ENCODE measurements around the gene TNIK. TPM values are rescaled to one million over a fixed set of nuclear protein-coding genes. Genes with fewer than 3 reads are reported as not detected.

The TNIK gene
- 10 to 100 TPM; 28.6 to 43.8 TPM for total RNA-seq

DNA sequence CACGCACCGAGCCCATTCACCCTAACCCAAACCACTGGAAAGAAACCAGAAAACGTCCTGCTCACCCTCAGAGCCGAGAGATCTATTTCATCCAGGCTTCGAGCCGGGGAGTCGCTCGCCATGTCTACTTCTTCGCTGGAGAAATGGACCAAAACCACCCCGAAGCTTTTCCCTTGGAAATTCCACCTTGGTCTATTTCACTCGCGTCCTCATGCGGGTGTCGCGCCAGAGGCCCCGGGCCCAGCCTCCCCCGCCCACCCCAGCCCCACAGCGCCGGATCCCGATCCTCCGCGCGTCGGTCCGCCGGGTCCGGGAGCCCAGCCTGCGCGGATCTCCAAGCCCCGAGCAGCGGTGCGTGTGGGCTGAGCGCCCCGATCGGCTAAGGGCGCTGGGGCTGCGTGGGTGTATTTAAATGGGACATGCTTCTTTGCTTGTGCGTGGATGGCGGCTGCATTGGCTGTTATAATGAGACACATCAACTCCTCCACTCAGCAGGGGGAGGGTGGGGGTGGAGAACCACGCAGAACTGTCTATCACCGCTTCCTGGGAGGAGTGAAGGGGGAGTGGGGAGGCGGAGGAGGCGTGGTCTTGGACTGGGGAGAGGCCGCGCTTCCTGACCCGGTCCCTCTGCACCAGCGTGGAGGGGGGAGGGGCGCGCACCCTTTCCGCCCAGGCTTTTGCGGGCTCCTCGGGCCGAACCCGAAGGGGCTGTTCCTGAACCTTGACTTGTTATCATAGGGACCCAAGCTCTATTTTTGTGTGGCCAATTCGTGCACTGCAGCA is at the start of gene TNIK:
Gene TNIK (minus strand): TSS at position 464 of the 783 bp plus-strand sequence. CDS start 342 bp downstream, at position 122.
- Mint-ChIP-seq H3K27ac (peak within 1 kb of the TSS; percentile 84), H3K4me3 (peak within 1 kb of the TSS; percentile 99), H3K9me3 (no peaks in the 10 kb centered on the region), H3K36me3 (ENCODE audit: low read depth) (peaks cover 12% of the 10 kb centered on the region), H3K27me3 (no peaks in the 10 kb centered on the region), H3K4me1 (peaks cover 29% of the 10 kb centered on the region)
- ATAC-seq (replicated peaks) = peak; percentile 80

DNA sequence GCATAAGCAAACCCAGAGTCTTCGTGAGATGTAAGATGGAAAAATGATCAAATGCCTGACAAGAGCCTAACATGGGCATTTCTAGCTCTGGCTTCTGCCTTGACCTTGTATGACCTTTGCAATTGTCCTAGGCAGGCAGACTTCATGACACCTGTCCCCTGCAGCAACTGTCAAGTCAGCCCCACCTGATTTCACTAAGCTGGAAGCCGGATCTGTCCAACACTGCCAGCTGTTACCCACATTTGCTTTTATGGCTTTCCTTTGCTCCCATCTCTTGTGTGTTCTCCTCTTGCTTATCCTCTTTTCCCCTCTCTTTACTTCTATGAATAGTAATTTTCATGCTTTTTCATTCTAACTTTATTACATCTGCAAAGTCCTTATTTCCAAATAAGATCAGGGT is 48.5 kb upstream of the TNIK start:
- no peak for ATAC-seq (replicated peaks)

DNA sequence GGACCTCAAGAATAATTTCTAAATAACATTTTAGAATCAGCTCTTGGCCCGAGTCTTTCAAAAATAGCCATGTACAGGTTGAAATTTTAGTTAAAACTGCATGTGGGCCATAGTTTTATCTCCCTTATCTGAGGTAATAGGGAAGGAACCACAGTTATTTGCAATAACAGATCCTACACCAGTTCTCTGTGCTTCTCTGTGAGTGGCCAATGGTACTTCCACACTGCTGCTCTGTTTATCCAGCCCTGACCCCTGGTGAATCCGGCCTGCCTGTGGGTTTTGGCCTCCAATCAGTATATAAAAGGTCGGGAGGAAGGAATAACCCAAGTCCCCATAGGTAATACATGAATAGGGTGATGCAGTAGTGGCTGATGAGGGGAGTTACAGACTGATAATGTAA is 48.0 kb upstream of the TNIK start:
- Mint-ChIP-seq H3K27ac (no peak overlapping the region), H3K27me3 (no peaks in the 10 kb centered on the region), H3K9me3 (no peaks in the 10 kb centered on the region), H3K4me3 (no peak overlapping the region), H3K36me3 (ENCODE audit: low read depth) (no peaks in the 10 kb centered on the region), H3K4me1 (peaks cover 4% of the 10 kb centered on the region)
- ATAC-seq (replicated peaks) = no peak

More for the DNA sequence above, 48.5 kb upstream of the TNIK start:
- Mint-ChIP-seq H3K9me3 (no peaks in the 10 kb centered on the region), H3K27ac (no peak overlapping the region), H3K4me3 (no peak overlapping the region), H3K27me3 (no peaks in the 10 kb centered on the region), H3K4me1 (peaks cover 4% of the 10 kb centered on the region), H3K36me3 (ENCODE audit: low read depth) (no peaks in the 10 kb centered on the region)

DNA sequence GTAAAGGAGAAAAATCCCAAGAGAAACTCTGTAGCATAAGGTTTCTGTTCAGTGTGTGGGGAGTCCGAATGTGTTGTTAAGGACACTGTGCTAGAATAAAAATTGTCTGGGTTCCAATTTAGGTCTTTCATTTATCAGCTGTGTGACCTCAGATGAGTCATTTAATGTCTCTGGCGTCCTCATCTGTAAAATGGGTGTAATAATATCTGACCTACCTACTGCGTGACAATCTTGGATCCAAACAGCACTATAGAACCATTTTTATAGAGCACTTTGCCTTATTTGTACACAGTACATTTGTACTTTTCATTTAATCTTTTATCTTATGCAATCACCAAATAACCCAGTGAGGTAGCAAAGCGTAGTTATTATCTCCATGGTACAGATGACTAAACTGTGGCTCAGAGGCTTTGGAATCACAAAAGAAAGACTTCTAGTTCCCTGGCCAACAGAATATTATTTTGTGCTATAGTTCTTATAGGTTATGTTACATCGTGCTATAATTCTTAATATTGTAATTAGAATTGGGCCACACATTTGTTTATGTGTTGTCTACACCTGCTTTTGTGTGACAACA is 46.6 kb upstream of the TNIK start:
- no peaks in the 10 kb centered on the region for H3K27me3 Mint-ChIP-seq
- H3K27ac Mint-ChIP-seq = no peak overlapping the region
- no peak overlapping the region for H3K4me3 Mint-ChIP-seq
- peaks cover under 1% of the 10 kb centered on the region for H3K4me1 Mint-ChIP-seq
- no peaks in the 10 kb centered on the region for H3K9me3 Mint-ChIP-seq
- ATAC-seq (replicated peaks) = no peak
- H3K36me3 Mint-ChIP-seq (ENCODE audit: low read depth) = no peaks in the 10 kb centered on the region

DNA sequence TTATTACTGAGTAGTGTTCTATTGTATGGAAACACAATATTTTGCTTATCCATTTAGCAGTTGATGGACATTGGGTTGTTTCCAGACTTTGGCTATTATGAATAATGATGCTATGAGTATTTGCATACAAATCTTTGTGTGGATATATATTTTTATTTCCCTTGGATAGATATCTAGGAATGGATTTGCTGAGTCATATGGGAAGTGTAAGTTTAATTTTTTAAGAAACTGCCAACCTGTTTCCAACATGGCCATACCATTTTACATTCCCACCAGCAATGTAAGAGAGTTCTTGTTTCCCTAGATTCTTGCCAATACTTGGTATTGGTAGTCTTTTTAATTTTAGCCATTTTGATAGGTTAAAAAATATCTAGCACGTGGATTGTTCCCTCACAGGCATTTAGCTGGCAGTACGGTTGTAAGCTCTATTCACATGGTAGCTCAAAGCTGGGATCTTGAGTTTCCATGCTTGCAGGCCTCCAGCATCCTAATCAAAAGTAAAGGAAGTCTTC is 45.7 kb upstream of the TNIK start:
- no peak for ATAC-seq (replicated peaks)
- Mint-ChIP-seq H3K4me3 (no peak overlapping the region), H3K9me3 (no peaks in the 10 kb centered on the region), H3K27me3 (no peaks in the 10 kb centered on the region), H3K27ac (no peak overlapping the region), H3K4me1 (no peaks in the 10 kb centered on the region), H3K36me3 (ENCODE audit: low read depth) (no peaks in the 10 kb centered on the region)

DNA sequence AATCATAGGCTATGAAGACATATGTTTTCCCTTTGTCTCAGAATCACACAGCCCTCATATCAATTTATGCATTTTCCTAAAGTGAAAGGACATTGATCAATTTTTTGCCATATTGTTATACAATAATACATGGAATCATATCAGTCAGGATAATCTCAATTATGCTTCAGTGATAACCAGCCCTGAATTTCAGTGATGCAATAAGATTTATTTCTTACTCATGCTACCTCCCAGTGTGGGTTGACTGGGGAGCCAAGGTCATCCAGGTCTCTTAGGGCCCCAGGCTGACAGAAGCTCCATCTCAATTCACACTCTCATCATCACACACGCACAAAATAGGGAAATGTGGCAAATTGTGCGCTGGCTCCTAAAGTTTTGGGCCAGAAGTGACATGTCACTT is 44.2 kb upstream of the TNIK start:
- no peaks in the 10 kb centered on the region for H3K36me3 Mint-ChIP-seq (ENCODE audit: low read depth)
- H3K27ac Mint-ChIP-seq = no peak overlapping the region
- ATAC-seq (replicated peaks) = no peak
- no peak overlapping the region for H3K4me3 Mint-ChIP-seq
- no peaks in the 10 kb centered on the region for H3K9me3 Mint-ChIP-seq
- no peaks in the 10 kb centered on the region for H3K27me3 Mint-ChIP-seq
- H3K4me1 Mint-ChIP-seq = peaks cover 9% of the 10 kb centered on the region

DNA sequence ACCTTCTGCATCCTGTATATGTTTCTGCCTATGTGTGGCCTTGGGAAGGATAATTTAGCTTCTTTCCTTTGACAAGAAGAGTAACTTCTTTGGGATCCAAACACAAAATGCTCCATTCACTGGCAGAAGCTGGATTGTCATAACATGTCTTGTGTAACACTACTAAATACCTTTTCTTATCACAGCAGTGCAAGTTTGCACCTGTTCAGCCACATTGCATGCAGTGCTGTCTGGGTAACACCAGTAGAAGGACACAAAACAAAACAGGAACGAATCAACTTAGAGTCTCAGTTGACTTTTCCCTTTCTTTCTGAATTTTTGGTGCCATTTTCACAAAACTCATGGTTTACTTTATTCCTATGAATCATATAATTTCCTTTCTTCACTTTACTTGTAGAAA is 43.6 kb upstream of the TNIK start:
- no peak for ATAC-seq (replicated peaks)
- no peaks in the 10 kb centered on the region for H3K9me3 Mint-ChIP-seq
- no peak overlapping the region for H3K4me3 Mint-ChIP-seq
- H3K27me3 Mint-ChIP-seq = no peaks in the 10 kb centered on the region
- H3K4me1 Mint-ChIP-seq = peaks cover 9% of the 10 kb centered on the region
- no peak overlapping the region for H3K27ac Mint-ChIP-seq
- no peaks in the 10 kb centered on the region for H3K36me3 Mint-ChIP-seq (ENCODE audit: low read depth)

DNA sequence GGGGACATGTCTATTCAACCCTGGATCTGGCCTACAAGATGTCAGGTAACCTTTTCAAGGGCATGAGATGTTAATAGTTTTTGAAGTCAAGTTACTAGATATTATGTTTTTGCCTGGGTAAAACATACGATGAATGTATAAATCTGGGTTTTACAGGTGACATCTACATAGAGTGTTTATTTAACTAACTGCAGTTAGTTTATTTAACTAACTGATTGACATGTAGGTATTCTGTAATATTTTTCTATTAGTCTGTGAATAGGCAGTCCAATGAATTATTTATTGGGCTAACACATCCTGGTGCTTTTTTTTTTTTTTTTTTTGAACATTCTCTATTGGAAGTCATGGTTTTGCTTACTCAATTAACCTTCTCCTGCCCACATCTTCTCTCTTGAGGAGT is 38.7 kb upstream of the TNIK start:
- no peak for ATAC-seq (replicated peaks)
- peaks cover 21% of the 10 kb centered on the region for H3K4me1 Mint-ChIP-seq
- H3K27me3 Mint-ChIP-seq = no peaks in the 10 kb centered on the region
- H3K9me3 Mint-ChIP-seq = no peaks in the 10 kb centered on the region
- no peak overlapping the region for H3K4me3 Mint-ChIP-seq
- H3K27ac Mint-ChIP-seq = no peak overlapping the region
- no peaks in the 10 kb centered on the region for H3K36me3 Mint-ChIP-seq (ENCODE audit: low read depth)

DNA sequence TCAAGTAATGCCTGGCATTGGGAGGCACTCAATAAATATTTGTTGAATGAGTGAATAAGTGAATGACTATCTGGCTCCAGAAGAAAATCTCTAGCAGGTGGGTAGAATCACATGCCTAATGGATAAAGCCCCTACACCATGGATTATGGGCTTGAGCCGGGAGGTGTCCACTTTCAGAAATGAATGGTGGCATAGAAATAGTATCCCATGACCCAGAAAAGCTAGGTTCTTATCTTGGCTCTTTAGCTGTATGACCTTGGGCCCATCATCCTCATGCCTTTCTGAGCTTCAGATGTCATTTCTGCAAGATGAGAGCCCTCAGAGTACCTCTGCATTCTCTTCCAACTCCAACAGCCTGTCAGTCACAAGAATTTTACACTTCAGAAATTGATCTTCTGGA is 37.3 kb upstream of the TNIK start:
- no peak overlapping the region for H3K27ac Mint-ChIP-seq
- no peak overlapping the region for H3K4me3 Mint-ChIP-seq
- H3K36me3 Mint-ChIP-seq (ENCODE audit: low read depth) = no peaks in the 10 kb centered on the region
- ATAC-seq (replicated peaks) = no peak
- peaks cover 26% of the 10 kb centered on the region for H3K4me1 Mint-ChIP-seq
- no peaks in the 10 kb centered on the region for H3K9me3 Mint-ChIP-seq
- H3K27me3 Mint-ChIP-seq = no peaks in the 10 kb centered on the region

DNA sequence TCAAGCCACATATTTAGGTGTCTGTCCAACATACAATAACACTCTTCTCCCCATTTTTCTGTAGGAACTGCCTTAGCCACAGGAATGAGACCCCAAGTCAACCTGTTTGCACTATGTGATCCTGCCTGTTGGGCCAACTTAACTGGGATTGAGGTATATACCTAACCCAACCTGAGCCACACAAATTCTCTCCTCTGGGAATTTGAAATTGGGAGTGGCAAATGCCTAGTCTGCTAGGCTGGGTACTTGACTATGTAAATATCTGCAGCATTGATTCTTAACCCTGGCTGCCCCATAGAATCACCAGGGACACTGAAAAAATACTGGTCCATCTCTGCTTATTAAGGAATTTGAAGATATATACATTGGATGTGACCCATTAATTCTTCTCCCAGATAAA is 35.2 kb upstream of the TNIK start:
- H3K9me3 Mint-ChIP-seq = no peaks in the 10 kb centered on the region
- no peak for ATAC-seq (replicated peaks)
- no peaks in the 10 kb centered on the region for H3K27me3 Mint-ChIP-seq
- peak overlapping the region; percentile 64 for H3K4me3 Mint-ChIP-seq
- peaks cover 39% of the 10 kb centered on the region for H3K4me1 Mint-ChIP-seq
- no peak overlapping the region for H3K27ac Mint-ChIP-seq
- H3K36me3 Mint-ChIP-seq (ENCODE audit: low read depth) = no peaks in the 10 kb centered on the region

DNA sequence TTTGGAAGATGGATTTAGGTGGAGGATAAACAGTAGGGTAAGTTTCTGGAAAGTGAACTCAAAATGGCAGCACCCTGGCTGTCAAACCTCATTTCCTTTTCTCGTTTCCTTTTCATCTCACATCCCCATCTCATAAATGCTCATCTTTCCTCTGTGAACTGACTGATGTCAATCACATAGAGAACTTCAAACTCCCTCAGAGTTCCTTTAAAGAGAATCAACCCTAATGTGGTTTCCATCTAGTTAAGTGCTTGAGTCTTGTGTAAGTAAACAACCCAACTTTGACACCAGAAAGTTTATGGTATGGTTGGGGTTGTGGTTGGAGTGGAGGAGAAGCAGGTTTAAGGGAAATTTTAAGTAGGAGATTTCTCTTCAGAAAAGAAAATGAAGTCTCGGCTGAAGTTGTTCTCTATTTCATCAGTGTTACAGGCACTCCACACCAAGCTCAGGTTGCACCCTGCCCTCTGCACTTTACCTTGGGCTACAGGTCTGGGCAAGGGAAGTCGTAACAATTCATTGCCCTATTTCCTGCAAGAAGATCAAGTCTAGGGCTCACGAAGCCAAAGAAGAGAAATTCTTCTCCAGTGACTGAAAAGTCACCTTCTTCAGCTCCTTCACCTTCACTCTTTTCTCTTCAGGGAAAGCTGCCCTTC is 34.4 kb upstream of the TNIK start:
- Mint-ChIP-seq H3K27me3 (no peaks in the 10 kb centered on the region), H3K36me3 (ENCODE audit: low read depth) (no peaks in the 10 kb centered on the region), H3K4me3 (peak overlapping the region; percentile 64), H3K9me3 (no peaks in the 10 kb centered on the region), H3K27ac (peak overlapping the region; percentile 81), H3K4me1 (peaks cover 32% of the 10 kb centered on the region)
- peak; percentile 62 for ATAC-seq (replicated peaks)

DNA sequence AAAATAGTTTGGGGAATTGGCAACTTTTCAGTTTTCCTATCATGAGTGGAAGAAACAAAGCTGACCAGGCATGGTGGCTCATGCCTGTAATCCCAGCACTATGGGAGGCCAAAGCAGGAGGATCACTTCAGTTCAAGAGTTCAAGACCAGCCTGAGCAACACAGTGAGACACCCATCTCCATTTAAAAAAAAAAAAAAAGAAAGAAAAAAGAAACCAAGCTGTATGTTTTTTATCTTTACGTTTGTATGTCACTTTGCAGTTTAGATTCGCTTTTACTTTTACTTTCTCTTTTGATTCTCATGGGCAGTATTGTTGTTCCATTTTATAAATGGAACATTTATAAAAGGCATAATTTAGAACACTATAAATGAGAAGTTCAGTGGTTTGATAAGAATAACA is 31.2 kb upstream of the TNIK start:
- H3K4me1 Mint-ChIP-seq = peaks cover 30% of the 10 kb centered on the region
- H3K27ac Mint-ChIP-seq = peak overlapping the region; percentile 84
- no peaks in the 10 kb centered on the region for H3K36me3 Mint-ChIP-seq (ENCODE audit: low read depth)
- H3K4me3 Mint-ChIP-seq = peak overlapping the region; percentile 82
- H3K9me3 Mint-ChIP-seq = no peaks in the 10 kb centered on the region
- ATAC-seq (replicated peaks) = peak; percentile 37
- no peaks in the 10 kb centered on the region for H3K27me3 Mint-ChIP-seq

DNA sequence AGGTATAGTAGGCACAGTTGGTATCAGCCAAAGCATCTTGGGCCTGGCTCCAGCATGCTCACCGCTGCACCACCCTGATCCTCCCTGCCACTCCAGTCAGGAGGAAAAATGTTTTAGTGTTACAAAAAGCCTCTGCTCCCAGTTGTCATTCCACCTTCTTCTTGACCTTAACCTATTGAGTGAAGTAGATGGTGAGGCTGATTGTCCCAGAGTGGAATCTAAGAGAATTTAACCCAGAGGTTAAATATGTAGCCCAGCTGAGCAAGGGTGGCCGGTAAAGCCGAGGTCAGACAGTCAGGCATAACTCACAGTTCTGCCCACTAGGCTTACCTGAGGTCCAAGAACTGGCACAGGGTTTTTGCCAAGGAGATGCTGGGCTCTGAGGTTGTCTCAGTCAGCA is 30.7 kb upstream of the TNIK start:
- Mint-ChIP-seq H3K9me3 (no peaks in the 10 kb centered on the region), H3K4me3 (peak overlapping the region; percentile 82), H3K36me3 (ENCODE audit: low read depth) (no peaks in the 10 kb centered on the region), H3K4me1 (peaks cover 30% of the 10 kb centered on the region), H3K27me3 (no peaks in the 10 kb centered on the region), H3K27ac (peak overlapping the region; percentile 84)
- ATAC-seq (replicated peaks) = no peak

DNA sequence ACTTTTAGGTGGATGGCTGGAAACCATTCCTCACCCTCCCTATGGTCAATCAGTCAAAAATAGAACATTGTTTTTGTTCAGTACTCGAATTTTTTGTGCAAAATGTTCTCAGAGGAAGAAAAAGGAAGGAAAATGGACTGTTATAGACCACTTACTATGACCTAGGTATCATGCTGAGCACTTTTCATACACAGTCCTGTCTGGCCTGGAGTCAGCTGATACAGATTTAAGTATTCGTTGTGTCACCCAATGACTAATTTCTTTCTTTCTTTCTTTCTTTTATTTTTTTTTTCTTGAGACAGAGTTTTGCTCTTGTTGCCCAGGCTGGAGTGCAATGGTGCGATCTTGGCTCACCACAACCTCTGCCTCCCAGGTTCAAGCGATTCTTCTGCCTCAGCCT is 29.1 kb upstream of the TNIK start:
- H3K9me3 Mint-ChIP-seq = no peaks in the 10 kb centered on the region
- ATAC-seq (replicated peaks) = peak; percentile 79
- no peak overlapping the region for H3K4me3 Mint-ChIP-seq
- H3K27me3 Mint-ChIP-seq = no peaks in the 10 kb centered on the region
- no peak overlapping the region for H3K27ac Mint-ChIP-seq
- no peaks in the 10 kb centered on the region for H3K36me3 Mint-ChIP-seq (ENCODE audit: low read depth)
- H3K4me1 Mint-ChIP-seq = peaks cover 23% of the 10 kb centered on the region

DNA sequence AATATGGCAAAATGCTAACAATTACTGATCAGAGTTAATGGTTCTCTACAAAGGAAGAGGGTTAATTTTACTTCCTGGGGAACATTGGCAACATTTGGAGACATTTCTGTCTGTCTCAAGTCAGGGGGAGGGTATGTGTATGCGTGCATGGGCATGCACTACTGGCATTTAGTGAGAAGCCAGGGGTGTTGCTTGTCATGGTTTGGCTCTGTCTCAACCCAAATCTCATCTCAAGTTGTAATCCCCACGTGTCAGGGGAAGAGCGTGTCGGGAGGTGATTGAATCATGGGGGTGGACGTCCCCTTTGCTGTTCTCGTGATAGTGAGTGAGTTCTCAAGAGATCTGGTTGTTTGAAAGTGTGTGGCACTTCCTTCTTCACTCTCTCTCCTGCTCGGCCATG is 28.3 kb upstream of the TNIK start:
- no peak overlapping the region for H3K4me3 Mint-ChIP-seq
- no peak overlapping the region for H3K27ac Mint-ChIP-seq
- no peaks in the 10 kb centered on the region for H3K36me3 Mint-ChIP-seq (ENCODE audit: low read depth)
- H3K9me3 Mint-ChIP-seq = no peaks in the 10 kb centered on the region
- no peaks in the 10 kb centered on the region for H3K27me3 Mint-ChIP-seq
- ATAC-seq (replicated peaks) = no peak
- peaks cover 17% of the 10 kb centered on the region for H3K4me1 Mint-ChIP-seq

All from activated T-helper 17 cell treated with anti-CD3 and anti-CD28 coated beads, Interleukin-2, amount 50 U/mL, for 72 hours (primary cell).